ENCODE data around the gene SLC2A11.
"Not testable (repeated sequence)": the region's sequence is repeated elsewhere in the genome, so short reads cannot be mapped to it uniquely, and the experiment has no call there.

SLC2A11 gene

GRCh38 chr22:23903328-23903971, 45.8 kb downstream of the SLC2A11 start:
- DNase-seq (ENCODE audit: low read depth): peak; percentile 21
- H3K4me3 ChIP-seq (ENCODE audit: control insufficient read depth, low read depth, low read length): no peak overlapping the region
- no peak for TF ChIP-seq CTCF (conservative IDR thresholded peaks at IDR 0.05; ENCODE audit: control insufficient read depth, insufficient read depth, low read depth, low read length)

GRCh38 chr22:23904573-23905254, 47.0 kb downstream of the SLC2A11 start:
- no peak for DNase-seq (ENCODE audit: low read depth)
- no peak for TF ChIP-seq CTCF (conservative IDR thresholded peaks at IDR 0.05; ENCODE audit: control insufficient read depth, insufficient read depth, low read depth, low read length)
- no peak overlapping the region for H3K4me3 ChIP-seq (ENCODE audit: control insufficient read depth, low read depth, low read length)

- no peak overlapping the region for H3K4me3 ChIP-seq (ENCODE audit: control insufficient read depth, low read depth, low read length)
- TF ChIP-seq CTCF (conservative IDR thresholded peaks at IDR 0.05; ENCODE audit: control insufficient read depth, insufficient read depth, low read depth, low read length): no peak
- DNase-seq (ENCODE audit: low read depth): no peak
Observed at GRCh38 chr22:23906641-23907040, 49.0 kb downstream of the SLC2A11 start.

- H3K4me3 ChIP-seq (ENCODE audit: control insufficient read depth, low read depth, low read length); DNase-seq (ENCODE audit: low read depth): not testable (repeated sequence)
Observed at GRCh38 chr22:23907423-23907822, 49.7 kb downstream of the SLC2A11 start.

GRCh38 chr22:23908587-23909205, 51.0 kb downstream of the SLC2A11 start:
- TF ChIP-seq CTCF (conservative IDR thresholded peaks at IDR 0.05; ENCODE audit: control insufficient read depth, insufficient read depth, low read depth, low read length): no peak
- H3K4me3 ChIP-seq (ENCODE audit: control insufficient read depth, low read depth, low read length): no peak overlapping the region
- no peak for DNase-seq (ENCODE audit: low read depth)

- H3K4me3 ChIP-seq (ENCODE audit: control insufficient read depth, low read depth, low read length): no peak overlapping the region
- no peak for TF ChIP-seq CTCF (conservative IDR thresholded peaks at IDR 0.05; ENCODE audit: control insufficient read depth, insufficient read depth, low read depth, low read length)
- no peak for DNase-seq (ENCODE audit: low read depth)
Observed at GRCh38 chr22:23909296-23909898, 51.7 kb downstream of the SLC2A11 start.
